GM18517 (cell line): ENCODE data around the gene RAD50.
"Not testable (repeated sequence)": the region's sequence is repeated elsewhere in the genome, so short reads cannot be mapped to it uniquely, and the experiment has no call there.

Experiments used
- ATAC-seq: cut with Tn5 transposase; IDR thresholded peaks from one replicate; pipeline ENCODE4 v1.9.1; 2021; ENCODE audit warnings: mild to moderate bottlenecking, moderate library complexity; ENCODE audit not compliant: unreplicated experiment

Gene RAD50

DNA sequence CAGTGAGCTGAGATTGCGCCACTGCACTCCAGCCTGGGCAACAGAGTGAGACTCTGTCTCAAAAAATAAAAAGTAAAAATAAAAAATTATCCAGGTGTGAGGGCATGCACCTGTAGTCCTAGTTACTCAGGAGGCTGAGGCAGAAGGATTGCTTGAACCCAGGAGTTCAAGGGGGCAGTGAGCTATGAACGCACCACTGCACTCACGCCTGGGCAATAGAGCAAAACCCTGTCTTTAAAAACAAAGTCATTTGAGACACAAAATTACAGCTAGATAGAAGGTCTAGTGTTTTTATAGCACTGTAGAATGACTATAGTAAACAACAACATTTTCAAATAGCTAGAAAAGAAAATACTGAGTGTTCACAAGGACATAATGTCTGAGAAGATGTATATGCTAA lies 133.4 kb downstream of the RAD50 start:
- ATAC-seq = no peak

DNA sequence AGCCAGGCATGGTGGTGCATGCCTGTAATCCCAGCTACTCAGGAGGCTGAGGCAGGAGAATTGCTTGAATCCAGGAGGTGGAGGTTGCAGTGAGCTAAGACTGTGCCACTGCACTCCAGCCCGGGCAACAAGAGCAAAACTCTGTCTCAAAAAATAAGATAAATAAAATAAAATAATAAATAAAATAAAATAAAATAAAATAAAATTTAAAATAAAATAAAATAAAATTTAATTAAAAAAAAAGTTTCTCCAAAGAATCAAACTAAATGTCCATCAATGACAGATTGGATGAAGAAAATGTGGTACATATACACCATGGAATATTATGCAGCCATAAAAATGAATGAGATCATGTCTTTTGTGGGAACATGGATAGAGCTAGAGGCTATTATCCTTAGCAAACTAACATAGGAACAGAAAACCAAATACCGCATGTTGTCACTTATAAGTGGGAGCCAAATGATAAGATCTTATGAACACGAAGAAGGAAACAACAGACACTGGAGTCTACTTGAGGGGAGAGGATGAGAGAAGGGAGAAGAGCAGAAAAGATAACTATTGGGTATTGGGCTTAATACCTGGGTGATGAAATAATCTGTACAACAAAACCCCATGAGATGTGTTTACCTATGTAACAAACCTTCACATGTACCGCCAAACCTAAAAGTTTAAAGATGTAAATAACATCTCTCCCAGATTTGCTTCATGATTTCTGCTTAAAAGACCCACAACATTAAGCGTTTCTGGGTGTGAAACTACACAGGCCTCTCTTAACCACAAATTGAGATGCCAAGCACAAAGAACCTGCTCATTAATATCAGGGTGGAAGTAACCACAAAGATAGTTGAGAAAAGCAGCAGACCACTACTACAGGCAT lies 135.2 kb downstream of the RAD50 start:
- ATAC-seq = not testable (repeated sequence)

DNA sequence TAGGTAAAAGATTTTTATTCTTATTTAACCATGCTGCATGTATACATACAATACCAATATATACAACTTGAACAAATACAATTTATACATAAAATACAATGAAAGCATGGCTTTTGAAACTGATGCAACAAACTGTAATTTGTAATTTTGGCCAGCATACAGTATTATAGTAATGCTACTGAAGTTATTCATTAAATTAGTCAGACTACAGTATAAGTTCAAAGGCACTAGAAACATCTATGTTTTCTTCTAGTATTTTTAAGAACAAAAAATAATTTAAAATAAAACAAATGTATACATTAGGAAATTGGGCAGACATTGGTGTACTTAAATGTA lies 135.8 kb downstream of the RAD50 start:
- ATAC-seq = no peak
